ENCODE data around the gene PCDHB5. TPM values are rescaled to one million over a fixed set of nuclear protein-coding genes. Genes with fewer than 3 reads are reported as not detected.
"Not testable (repeated sequence)": the region's sequence is repeated elsewhere in the genome, so short reads cannot be mapped to it uniquely, and the experiment has no call there.

Gene PCDHB5
- total and polyA plus RNA-seq, 10 of the 15 experiments (the other 5 are each of a cell fraction or from before 2014, with no cell fraction given), result 0.09 TPM; not detected in 9

DNA sequence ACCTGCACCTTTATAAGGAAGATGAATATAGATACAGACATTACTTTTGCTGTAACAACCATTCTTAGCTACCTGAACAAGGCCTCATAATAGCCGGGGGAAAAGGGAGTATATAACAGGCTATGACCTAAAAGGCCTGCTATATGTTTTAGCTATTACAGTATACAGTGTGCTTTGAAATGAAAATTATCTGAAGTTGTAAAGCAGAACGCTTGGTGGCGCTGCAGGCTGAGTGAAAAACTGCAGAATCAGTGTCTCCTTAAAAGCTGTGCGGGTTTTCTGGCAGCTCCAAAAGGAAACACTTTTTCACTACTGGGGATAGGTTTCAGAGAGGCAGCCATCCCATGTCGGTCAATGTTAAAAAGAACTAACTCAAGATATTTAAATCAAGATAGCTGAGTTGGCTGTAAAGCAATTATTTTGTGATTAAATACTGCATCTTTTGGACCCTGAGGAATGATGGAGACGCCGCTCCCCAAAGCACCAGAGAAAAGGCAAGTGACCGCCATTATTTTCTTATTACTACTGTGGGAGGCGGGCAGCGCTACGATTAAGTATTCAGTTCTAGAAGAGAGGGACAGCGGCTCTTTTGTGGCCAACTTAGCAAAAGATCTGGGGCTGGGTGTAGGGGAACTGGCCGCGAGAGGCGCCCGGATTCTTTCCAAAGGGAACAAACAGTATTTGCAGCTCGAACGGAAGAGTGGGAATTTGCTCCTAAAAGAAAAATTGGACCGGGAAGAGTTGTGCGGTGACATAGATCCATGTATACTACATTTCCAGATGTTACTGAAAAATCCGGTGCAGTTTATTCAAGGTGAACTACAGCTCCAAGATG, 20.8 kb downstream of the PCDHB5 start:
- Histone ChIP-seq H4K20me1 (ENCODE audit: control insufficient read depth, insufficient read depth) (no peaks in the 10 kb centered on the region), H2AFZ (ENCODE audit: control insufficient read depth, low read depth, low read length) (no peak overlapping the region), H3K9ac (ENCODE audit: control insufficient read depth, insufficient read depth, low read length) (no peak overlapping the region), H3K36me3 (ENCODE audit: control insufficient read depth in 2 of 2, insufficient read depth in 2 of 2, low read length in 1 of 2) (no peaks in the 10 kb centered on the region), H3K4me2 (ENCODE audit: control insufficient read depth, insufficient read depth) (no peak overlapping the region), H3K79me2 (ENCODE audit: control insufficient read depth, insufficient read depth, low read length) (no peaks in the 10 kb centered on the region), H3K27ac (ENCODE audit: control insufficient read depth, insufficient read depth) (no peak overlapping the region), H3K4me3 (no peak overlapping the region), H3K27me3 (replicated peaks in 1 of 2; ENCODE audit: control insufficient read depth in 2 of 2, insufficient read depth in 2 of 2, low read length in 1 of 2) (no peaks in the 10 kb centered on the region), H3K4me1 (ENCODE audit: control insufficient read depth, insufficient read depth, low read length) (no peaks in the 10 kb centered on the region), H3K9me3 (replicated peaks; ENCODE audit: control insufficient read depth, insufficient read depth, low read length) (no peaks in the 10 kb centered on the region; the same call in 1 of the 3 replicates)
- no peak for DNase-seq (ENCODE audit: low read depth, low spot score)
- POLR2A ChIA-PET, result no interaction called here
- CTCF ChIA-PET, result interaction anchor here (0.7 to 1.3 kb wide), 3 partner anchors 15 to 61 kb away, joined by 3 to 6 read pairs (median 3); no protein-coding TSS in a partner anchor
- no peak for FAIRE-seq
- no TSS peak for BruUV-seq (replicated peaks)
- intact Hi-C loops (cut with micrococcal nuclease; ENCODE audit: unreplicated experiment), result no loop called here
- no peak for ATAC-seq
- TF ChIP-seq, protein P1, sequence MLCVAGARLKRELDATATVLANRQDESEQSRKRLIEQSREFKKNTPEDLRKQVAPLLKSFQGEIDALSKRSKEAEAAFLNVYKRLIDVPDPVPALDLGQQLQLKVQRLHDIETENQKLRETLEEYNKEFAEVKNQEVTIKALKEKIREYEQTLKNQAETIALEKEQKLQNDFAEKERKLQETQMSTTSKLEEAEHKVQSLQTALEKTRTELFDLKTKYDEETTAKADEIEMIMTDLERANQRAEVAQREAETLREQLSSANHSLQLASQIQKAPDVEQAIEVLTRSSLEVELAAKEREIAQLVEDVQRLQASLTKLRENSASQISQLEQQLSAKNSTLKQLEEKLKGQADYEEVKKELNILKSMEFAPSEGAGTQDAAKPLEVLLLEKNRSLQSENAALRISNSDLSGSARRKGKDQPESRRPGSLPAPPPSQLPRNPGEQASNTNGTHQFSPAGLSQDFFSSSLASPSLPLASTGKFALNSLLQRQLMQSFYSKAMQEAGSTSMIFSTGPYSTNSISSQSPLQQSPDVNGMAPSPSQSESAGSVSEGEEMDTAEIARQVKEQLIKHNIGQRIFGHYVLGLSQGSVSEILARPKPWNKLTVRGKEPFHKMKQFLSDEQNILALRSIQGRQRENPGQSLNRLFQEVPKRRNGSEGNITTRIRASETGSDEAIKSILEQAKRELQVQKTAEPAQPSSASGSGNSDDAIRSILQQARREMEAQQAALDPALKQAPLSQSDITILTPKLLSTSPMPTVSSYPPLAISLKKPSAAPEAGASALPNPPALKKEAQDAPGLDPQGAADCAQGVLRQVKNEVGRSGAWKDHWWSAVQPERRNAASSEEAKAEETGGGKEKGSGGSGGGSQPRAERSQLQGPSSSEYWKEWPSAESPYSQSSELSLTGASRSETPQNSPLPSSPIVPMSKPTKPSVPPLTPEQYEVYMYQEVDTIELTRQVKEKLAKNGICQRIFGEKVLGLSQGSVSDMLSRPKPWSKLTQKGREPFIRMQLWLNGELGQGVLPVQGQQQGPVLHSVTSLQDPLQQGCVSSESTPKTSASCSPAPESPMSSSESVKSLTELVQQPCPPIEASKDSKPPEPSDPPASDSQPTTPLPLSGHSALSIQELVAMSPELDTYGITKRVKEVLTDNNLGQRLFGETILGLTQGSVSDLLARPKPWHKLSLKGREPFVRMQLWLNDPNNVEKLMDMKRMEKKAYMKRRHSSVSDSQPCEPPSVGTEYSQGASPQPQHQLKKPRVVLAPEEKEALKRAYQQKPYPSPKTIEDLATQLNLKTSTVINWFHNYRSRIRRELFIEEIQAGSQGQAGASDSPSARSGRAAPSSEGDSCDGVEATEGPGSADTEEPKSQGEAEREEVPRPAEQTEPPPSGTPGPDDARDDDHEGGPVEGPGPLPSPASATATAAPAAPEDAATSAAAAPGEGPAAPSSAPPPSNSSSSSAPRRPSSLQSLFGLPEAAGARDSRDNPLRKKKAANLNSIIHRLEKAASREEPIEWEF (IDR thresholded peaks at IDR 0.05; ENCODE audit: insufficient replicate concordance, low read depth, low read length), result no peak
- TF ChIP-seq, protein P2, sequence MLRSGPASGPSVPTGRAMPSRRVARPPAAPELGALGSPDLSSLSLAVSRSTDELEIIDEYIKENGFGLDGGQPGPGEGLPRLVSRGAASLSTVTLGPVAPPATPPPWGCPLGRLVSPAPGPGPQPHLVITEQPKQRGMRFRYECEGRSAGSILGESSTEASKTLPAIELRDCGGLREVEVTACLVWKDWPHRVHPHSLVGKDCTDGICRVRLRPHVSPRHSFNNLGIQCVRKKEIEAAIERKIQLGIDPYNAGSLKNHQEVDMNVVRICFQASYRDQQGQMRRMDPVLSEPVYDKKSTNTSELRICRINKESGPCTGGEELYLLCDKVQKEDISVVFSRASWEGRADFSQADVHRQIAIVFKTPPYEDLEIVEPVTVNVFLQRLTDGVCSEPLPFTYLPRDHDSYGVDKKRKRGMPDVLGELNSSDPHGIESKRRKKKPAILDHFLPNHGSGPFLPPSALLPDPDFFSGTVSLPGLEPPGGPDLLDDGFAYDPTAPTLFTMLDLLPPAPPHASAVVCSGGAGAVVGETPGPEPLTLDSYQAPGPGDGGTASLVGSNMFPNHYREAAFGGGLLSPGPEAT (IDR thresholded peaks at IDR 0.05; ENCODE audit: low read depth), result no peak
- TF ChIP-seq POLR2AphosphoS2 (IDR thresholded peaks at IDR 0.05; ENCODE audit: low read depth, low read length) (no peak), GABPA (IDR thresholded peaks at IDR 0.05; ENCODE audit: low read depth) (no peak), FOXK2 (IDR thresholded peaks at IDR 0.05) (no peak), RAD21 (IDR thresholded peaks at IDR 0.05; ENCODE audit: insufficient read depth, low read depth, low read length) (no peak)
- TF ChIP-seq, protein P3, sequence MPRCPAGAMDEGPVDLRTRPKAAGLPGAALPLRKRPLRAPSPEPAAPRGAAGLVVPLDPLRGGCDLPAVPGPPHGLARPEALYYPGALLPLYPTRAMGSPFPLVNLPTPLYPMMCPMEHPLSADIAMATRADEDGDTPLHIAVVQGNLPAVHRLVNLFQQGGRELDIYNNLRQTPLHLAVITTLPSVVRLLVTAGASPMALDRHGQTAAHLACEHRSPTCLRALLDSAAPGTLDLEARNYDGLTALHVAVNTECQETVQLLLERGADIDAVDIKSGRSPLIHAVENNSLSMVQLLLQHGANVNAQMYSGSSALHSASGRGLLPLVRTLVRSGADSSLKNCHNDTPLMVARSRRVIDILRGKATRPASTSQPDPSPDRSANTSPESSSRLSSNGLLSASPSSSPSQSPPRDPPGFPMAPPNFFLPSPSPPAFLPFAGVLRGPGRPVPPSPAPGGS (IDR thresholded peaks at IDR 0.05; ENCODE audit: borderline replicate concordance, insufficient read depth, low read depth, low read length, poor library complexity, severe bottlenecking), result no peak
- RAD21 ChIA-PET (ENCODE audit: unreplicated experiment), result no interaction called here
- SMC1A ChIA-PET (ENCODE audit: uncharacterized antibody, unreplicated experiment), result no interaction called here
- 59% methylated on average over 21 of the region's 21 CpGs for WGBS (ENCODE audit: insufficient coverage, insufficient replicate concordance, low lambda C conversion rate, missing lambda C conversion rate)
- in situ Hi-C loops (cut with MboI), result no loop called here

DNA sequence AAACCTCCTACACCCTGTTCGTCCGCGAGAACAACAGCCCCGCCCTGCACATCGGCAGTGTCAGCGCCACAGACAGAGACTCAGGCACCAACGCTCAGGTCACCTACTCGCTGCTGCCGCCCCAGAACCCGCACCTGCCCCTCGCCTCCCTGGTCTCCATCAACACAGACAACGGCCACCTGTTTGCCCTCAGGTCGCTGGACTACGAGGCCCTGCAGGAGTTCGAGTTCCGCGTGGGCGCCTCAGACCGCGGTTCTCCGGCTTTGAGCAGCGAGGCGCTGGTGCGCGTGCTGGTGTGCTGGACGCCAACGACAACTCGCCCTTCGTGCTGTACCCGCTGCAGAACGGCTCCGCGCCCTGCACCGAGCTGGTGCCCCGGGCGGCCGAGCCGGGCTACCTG, 22.4 kb downstream of the PCDHB5 start:
- CTCF ChIA-PET; ATAC-seq; H3K27me3 ChIP-seq (replicated peaks in 1 of 2; ENCODE audit: control insufficient read depth in 2 of 2, insufficient read depth in 2 of 2, low read length in 1 of 2); H3K4me3 ChIP-seq; H3K27ac ChIP-seq (ENCODE audit: control insufficient read depth, insufficient read depth); H3K9ac ChIP-seq (ENCODE audit: control insufficient read depth, insufficient read depth, low read length); intact Hi-C loops (cut with micrococcal nuclease; ENCODE audit: unreplicated experiment); H3K4me1 ChIP-seq (ENCODE audit: control insufficient read depth, insufficient read depth, low read length); H3K36me3 ChIP-seq (ENCODE audit: control insufficient read depth in 2 of 2, insufficient read depth in 2 of 2, low read length in 1 of 2); H3K4me2 ChIP-seq (ENCODE audit: control insufficient read depth, insufficient read depth); H3K79me2 ChIP-seq (ENCODE audit: control insufficient read depth, insufficient read depth, low read length); FAIRE-seq; SMC1A ChIA-PET (ENCODE audit: uncharacterized antibody, unreplicated experiment); H3K9me3 ChIP-seq (replicated peaks; ENCODE audit: control insufficient read depth, insufficient read depth, low read length); H4K20me1 ChIP-seq (ENCODE audit: control insufficient read depth, insufficient read depth); in situ Hi-C loops (cut with MboI); H2AFZ ChIP-seq (ENCODE audit: control insufficient read depth, low read depth, low read length); RAD21 ChIA-PET (ENCODE audit: unreplicated experiment); BruUV-seq (replicated peaks); DNase-seq (ENCODE audit: low read depth, low spot score); POLR2A ChIA-PET: not testable (repeated sequence)
- WGBS (ENCODE audit: insufficient coverage, insufficient replicate concordance, low lambda C conversion rate, missing lambda C conversion rate), result 74% methylated on average over 27 of the region's 38 CpGs
